HepG2 (cell line): ENCODE data around the gene TDRD9. TPM values are rescaled to one million over a fixed set of nuclear protein-coding genes. Genes with fewer than 3 reads are reported as not detected.

Experiments used
- CAMTA2 ChIP-seq: sonication (generic); formaldehyde crosslinking; IDR thresholded peaks from 2 replicates; pipeline ENCODE4 v1.4.0; 2020; ENCODE audit warnings: mild to moderate bottlenecking, missing genetic modification reagents, borderline replicate concordance
- GABPA ChIP-seq, 2 experiments: IDR thresholded peaks; 2 replicates each; pipeline ENCODE4 v1.6.1; 2011 to 2016; ENCODE audit warnings: low read depth in 2 of 2, low read length in 1 of 2, missing biosample characterization in 1 of 2, missing genetic modification characterization in 1 of 2
- HCFC1 ChIP-seq: fragments of 150-350 bp; IDR thresholded peaks from 2 replicates; pipeline ENCODE4 v1.6.1; 2014; ENCODE audit warnings: low read depth, low read length
- MZF1 ChIP-seq: sonication (generic); formaldehyde crosslinking; IDR thresholded peaks from 2 replicates; pipeline ENCODE4 v1.8.1; 2023; ENCODE audit warnings: mild to moderate bottlenecking, missing genetic modification reagents, borderline replicate concordance
- PHB2 ChIP-seq: fragments of 450-650 bp; IDR thresholded peaks from 2 replicates; pipeline ENCODE4 v1.6.1; 2018; ENCODE audit not compliant: partially characterized antibody
- RXRA ChIP-seq: sonication (generic); formaldehyde crosslinking; IDR thresholded peaks from 2 replicates; pipeline ENCODE4 v1.5.1; 2020; ENCODE audit warnings: missing genetic modification reagents
- ZKSCAN1 ChIP-seq: fragments of 150-350 bp; IDR thresholded peaks from 2 replicates; pipeline ENCODE4 v1.6.1; 2014; ENCODE audit warnings: low read length
- ZNF138 ChIP-seq: sonication (generic); formaldehyde crosslinking; IDR thresholded peaks from 2 replicates; pipeline ENCODE4 v1.5.0; 2020; ENCODE audit warnings: mild to moderate bottlenecking, low read depth, missing genetic modification reagents
- ZNF225 ChIP-seq: sonication (generic); formaldehyde crosslinking; IDR thresholded peaks from 2 replicates; pipeline ENCODE4 v1.4.0; 2020; ENCODE audit warnings: mild to moderate bottlenecking, missing genetic modification reagents
- ZNF333 ChIP-seq: sonication (generic); formaldehyde crosslinking; IDR thresholded peaks from 2 replicates; pipeline ENCODE4 v1.4.0; 2020; ENCODE audit warnings: mild to moderate bottlenecking, missing genetic modification reagents, borderline replicate concordance
- ZNF562 ChIP-seq: sonication (generic); formaldehyde crosslinking; IDR thresholded peaks from 2 replicates; pipeline ENCODE4 v1.8.0; 2022; ENCODE audit warnings: missing genetic modification reagents, borderline replicate concordance
- polyA plus RNA-seq, 8 experiments: library from polyadenylated mRNA; depleted of rRNA in 3 of 8; stranded (reverse) in 7 of 8; unstranded in 1 of 8; fragments of >200 nt; fragmentation: Illumina TruSeq in 4 of 8; extraction: Trizol in 4 of 8; gene quantifications; 2 replicates each; pipeline versions ENCODE4 v1.2.1 to v1.2.3, GENCODE V29; 2011 to 2016; ENCODE audit warnings: low read depth in 4 of 8, missing spikeins in 1 of 8, mixed read lengths in 1 of 8; ENCODE audit not compliant: insufficient read depth in 1 of 8
- total RNA-seq, 5 experiments: library from RNA; depleted of rRNA; stranded (reverse); fragments of >200 nt; fragmentation: Illumina TruSeq; extraction: Trizol; gene quantifications; 2 replicates each; pipeline ENCODE4 v1.2.3, GENCODE V29; 2016; ENCODE audit warnings: low read depth in 1 of 5
- TF ChIP-seq, protein P1 (sequence below): sonication (generic); formaldehyde crosslinking; IDR thresholded peaks from 2 replicates; pipeline ENCODE4 v1.9.0; 2022; ENCODE audit warnings: missing genetic modification reagents, mild to moderate bottlenecking, borderline replicate concordance
- TF ChIP-seq, protein P2 (sequence below): sonication (generic); formaldehyde crosslinking; IDR thresholded peaks from 2 replicates; pipeline ENCODE4 v1.5.0; 2020; ENCODE audit warnings: missing genetic modification reagents
- TF ChIP-seq, protein P3 (sequence below): sonication (generic); formaldehyde crosslinking; IDR thresholded peaks from 2 replicates; pipeline ENCODE4 v1.4.0; 2020; ENCODE audit warnings: missing genetic modification reagents
- TF ChIP-seq, protein P4 (sequence below), 2 experiments: sonication (generic) in 1 of 2; formaldehyde crosslinking in 1 of 2; IDR thresholded peaks; 2 replicates each; pipeline versions ENCODE4 v1.6.1 to v1.9.0; 2014 to 2022; ENCODE audit warnings: antibody characterized with exemption in 1 of 2, borderline replicate concordance in 1 of 2, inconsistent platforms in 1 of 2, low read depth in 1 of 2, missing genetic modification reagents in 1 of 2
- TF ChIP-seq, protein P5 (sequence below): sonication (generic); formaldehyde crosslinking; IDR thresholded peaks from 2 replicates; pipeline ENCODE4 v1.8.0; 2023; ENCODE audit warnings: mild to moderate bottlenecking, missing genetic modification reagents

The TDRD9 gene
- total and polyA plus RNA-seq, 2 of the 13 experiments (the other 11 are each of a cell fraction or from before 2014, with no cell fraction given), result not detected

DNA sequence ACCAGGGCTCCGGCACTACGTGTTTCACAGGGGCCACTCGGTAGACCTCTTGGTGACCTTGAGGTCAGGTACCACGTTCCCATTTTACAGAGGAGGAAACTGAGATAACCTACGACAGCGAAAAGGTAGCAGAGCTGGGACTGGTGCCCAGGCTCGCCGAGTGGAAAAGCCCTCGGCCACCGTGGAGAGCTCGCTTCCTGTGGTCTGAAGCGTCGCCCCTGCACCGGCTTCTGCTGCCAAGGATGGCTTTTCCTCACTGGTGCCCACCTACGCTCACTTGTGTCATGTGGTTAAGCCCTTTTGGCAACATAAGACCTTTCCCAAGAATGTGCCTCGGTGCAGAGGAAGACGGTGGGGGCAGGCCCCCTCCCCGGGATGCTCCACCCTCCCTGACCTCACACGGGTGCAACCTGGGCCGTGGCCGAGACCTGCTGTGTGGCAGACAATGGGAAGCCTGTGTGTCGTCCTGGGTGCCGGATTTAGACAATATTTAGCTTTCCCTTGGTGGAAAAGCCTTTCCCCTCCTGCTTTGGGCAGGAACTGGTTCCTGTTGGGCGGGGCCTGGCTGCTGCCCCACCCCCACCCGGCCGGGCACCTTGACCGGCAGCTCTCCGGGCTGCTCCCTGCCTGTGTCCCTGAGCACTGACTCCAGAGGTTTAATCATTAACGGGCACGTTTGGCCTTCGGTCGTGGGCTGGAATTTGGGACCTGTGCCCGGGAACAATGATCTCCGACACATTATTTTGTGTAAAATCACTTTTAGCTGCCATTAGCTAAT lies 48.5 kb upstream of the TDRD9 start (continued):
- TF ChIP-seq, protein P1, sequence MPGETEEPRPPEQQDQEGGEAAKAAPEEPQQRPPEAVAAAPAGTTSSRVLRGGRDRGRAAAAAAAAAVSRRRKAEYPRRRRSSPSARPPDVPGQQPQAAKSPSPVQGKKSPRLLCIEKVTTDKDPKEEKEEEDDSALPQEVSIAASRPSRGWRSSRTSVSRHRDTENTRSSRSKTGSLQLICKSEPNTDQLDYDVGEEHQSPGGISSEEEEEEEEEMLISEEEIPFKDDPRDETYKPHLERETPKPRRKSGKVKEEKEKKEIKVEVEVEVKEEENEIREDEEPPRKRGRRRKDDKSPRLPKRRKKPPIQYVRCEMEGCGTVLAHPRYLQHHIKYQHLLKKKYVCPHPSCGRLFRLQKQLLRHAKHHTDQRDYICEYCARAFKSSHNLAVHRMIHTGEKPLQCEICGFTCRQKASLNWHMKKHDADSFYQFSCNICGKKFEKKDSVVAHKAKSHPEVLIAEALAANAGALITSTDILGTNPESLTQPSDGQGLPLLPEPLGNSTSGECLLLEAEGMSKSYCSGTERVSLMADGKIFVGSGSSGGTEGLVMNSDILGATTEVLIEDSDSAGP (CRISPR knock-in tag), result no peak; the same call in 1 of the 2 replicates
- TF ChIP-seq, protein P2, sequence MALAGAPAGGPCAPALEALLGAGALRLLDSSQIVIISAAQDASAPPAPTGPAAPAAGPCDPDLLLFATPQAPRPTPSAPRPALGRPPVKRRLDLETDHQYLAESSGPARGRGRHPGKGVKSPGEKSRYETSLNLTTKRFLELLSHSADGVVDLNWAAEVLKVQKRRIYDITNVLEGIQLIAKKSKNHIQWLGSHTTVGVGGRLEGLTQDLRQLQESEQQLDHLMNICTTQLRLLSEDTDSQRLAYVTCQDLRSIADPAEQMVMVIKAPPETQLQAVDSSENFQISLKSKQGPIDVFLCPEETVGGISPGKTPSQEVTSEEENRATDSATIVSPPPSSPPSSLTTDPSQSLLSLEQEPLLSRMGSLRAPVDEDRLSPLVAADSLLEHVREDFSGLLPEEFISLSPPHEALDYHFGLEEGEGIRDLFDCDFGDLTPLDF (CRISPR knock-in tag), result no peak
- TF ChIP-seq, protein P3, sequence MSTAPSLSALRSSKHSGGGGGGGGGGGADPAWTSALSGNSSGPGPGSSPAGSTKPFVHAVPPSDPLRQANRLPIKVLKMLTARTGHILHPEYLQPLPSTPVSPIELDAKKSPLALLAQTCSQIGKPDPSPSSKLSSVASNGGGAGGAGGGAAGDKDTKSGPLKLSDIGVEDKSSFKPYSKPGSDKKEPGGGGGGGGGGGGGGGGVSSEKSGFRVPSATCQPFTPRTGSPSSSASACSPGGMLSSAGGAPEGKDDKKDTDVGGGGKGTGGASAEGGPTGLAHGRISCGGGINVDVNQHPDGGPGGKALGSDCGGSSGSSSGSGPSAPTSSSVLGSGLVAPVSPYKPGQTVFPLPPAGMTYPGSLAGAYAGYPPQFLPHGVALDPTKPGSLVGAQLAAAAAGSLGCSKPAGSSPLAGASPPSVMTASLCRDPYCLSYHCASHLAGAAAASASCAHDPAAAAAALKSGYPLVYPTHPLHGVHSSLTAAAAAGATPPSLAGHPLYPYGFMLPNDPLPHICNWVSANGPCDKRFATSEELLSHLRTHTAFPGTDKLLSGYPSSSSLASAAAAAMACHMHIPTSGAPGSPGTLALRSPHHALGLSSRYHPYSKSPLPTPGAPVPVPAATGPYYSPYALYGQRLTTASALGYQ (CRISPR knock-in tag), result peak; percentile 35
- TF ChIP-seq ZKSCAN1, result no peak
- TF ChIP-seq MZF1 (CRISPR knock-in tag), result 0 out of 2 replicates have a peak, but pooled peaks have one; percentile 41
- TF ChIP-seq, protein P4, sequence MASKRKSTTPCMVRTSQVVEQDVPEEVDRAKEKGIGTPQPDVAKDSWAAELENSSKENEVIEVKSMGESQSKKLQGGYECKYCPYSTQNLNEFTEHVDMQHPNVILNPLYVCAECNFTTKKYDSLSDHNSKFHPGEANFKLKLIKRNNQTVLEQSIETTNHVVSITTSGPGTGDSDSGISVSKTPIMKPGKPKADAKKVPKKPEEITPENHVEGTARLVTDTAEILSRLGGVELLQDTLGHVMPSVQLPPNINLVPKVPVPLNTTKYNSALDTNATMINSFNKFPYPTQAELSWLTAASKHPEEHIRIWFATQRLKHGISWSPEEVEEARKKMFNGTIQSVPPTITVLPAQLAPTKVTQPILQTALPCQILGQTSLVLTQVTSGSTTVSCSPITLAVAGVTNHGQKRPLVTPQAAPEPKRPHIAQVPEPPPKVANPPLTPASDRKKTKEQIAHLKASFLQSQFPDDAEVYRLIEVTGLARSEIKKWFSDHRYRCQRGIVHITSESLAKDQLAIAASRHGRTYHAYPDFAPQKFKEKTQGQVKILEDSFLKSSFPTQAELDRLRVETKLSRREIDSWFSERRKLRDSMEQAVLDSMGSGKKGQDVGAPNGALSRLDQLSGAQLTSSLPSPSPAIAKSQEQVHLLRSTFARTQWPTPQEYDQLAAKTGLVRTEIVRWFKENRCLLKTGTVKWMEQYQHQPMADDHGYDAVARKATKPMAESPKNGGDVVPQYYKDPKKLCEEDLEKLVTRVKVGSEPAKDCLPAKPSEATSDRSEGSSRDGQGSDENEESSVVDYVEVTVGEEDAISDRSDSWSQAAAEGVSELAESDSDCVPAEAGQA (IDR thresholded peaks at IDR 0.05; ENCODE audit: low read depth), result no peak
- TF ChIP-seq, protein P4 (CRISPR knock-in tag; IDR thresholded peaks at IDR 0.05; ENCODE audit: borderline replicate concordance), result no peak
- TF ChIP-seq CAMTA2 (CRISPR knock-in tag), result no peak
- TF ChIP-seq GABPA (IDR thresholded peaks at IDR 0.05; ENCODE audit: low read depth, low read length), result no peak
- TF ChIP-seq GABPA (CRISPR knock-in tag; IDR thresholded peaks at IDR 0.05; ENCODE audit: low read depth), result peak; percentile 76
- TF ChIP-seq PHB2, result no peak
- TF ChIP-seq HCFC1, result no peak
- no peak for TF ChIP-seq ZNF333 (CRISPR knock-in tag)
- TF ChIP-seq ZNF562 (CRISPR knock-in tag), result no peak
- no peak for TF ChIP-seq ZNF225 (CRISPR knock-in tag)
- TF ChIP-seq, protein P5, sequence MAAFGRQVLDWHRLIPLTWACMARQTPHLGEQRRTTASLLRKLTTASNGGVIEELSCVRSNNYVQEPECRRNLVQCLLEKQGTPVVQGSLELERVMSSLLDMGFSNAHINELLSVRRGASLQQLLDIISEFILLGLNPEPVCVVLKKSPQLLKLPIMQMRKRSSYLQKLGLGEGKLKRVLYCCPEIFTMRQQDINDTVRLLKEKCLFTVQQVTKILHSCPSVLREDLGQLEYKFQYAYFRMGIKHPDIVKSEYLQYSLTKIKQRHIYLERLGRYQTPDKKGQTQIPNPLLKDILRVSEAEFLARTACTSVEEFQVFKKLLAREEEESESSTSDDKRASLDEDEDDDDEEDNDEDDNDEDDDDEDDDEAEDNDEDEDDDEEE (CRISPR knock-in tag), result 0 out of 2 replicates have a peak, but pooled peaks have one; percentile 1
- TF ChIP-seq ZNF138, result no peak
- TF ChIP-seq RXRA (CRISPR knock-in tag), result peak; percentile 99
